Osteoblast (primary cell): ENCODE results near the gene KCNAB1. TPM values are rescaled to one million over a fixed set of nuclear protein-coding genes. Genes with fewer than 3 reads are reported as not detected.

Source experiments
- DNase-seq: peaks from one replicate; pipeline ENCODE4 v3.0.0; 2011; ENCODE audit warnings: low spot score, mixed read lengths; ENCODE audit not compliant: insufficient read length; ENCODE audit errors: missing footprints
- H2AFZ ChIP-seq: 2 replicates; pipeline ENCODE4 v1.6.0; 2011; ENCODE audit warnings: mild to moderate bottlenecking, low read length
- H3K27ac ChIP-seq: 2 replicates; pipeline ENCODE4 v1.5.1; 2011; ENCODE audit warnings: mild to moderate bottlenecking, low read depth, low read length, moderate library complexity
- H3K27me3 ChIP-seq: 2 replicates; pipeline ENCODE4 v1.6.0; 2012; ENCODE audit warnings: mild to moderate bottlenecking, control low read depth, inconsistent platforms, low read length, moderate library complexity; ENCODE audit not compliant: insufficient read depth
- H3K36me3 ChIP-seq: 2 replicates; pipeline ENCODE4 v1.5.1; 2011; ENCODE audit warnings: mild to moderate bottlenecking, low read length, control low read depth, moderate library complexity; ENCODE audit not compliant: insufficient read depth
- H3K4me1 ChIP-seq: 2 replicates; pipeline ENCODE4 v1.5.1; 2011; ENCODE audit warnings: mild to moderate bottlenecking, low read length, control low read depth, moderate library complexity; ENCODE audit not compliant: insufficient read depth
- H3K4me2 ChIP-seq: 2 replicates; pipeline ENCODE4 v1.6.0; 2011; ENCODE audit warnings: mild to moderate bottlenecking, low read length; ENCODE audit not compliant: insufficient read depth
- H3K4me3 ChIP-seq: fragments of 200-600 bp; sonication (generic); 3 replicates; pipeline ENCODE4 v1.5.1; 2012; ENCODE audit warnings: mild to moderate bottlenecking, low read length, inconsistent platforms; ENCODE audit not compliant: insufficient read depth
- H3K79me2 ChIP-seq: 2 replicates; pipeline ENCODE4 v1.6.0; 2012; ENCODE audit warnings: mild to moderate bottlenecking, low read length, control low read depth, inconsistent platforms; ENCODE audit not compliant: insufficient read depth
- H3K9me3 ChIP-seq: 2 replicates; pipeline ENCODE4 v1.5.1; 2011; ENCODE audit warnings: low read depth, low read length, control low read depth
- H4K20me1 ChIP-seq: 2 replicates; pipeline ENCODE4 v1.6.0; 2012; ENCODE audit warnings: mild to moderate bottlenecking, low read length, control low read depth; ENCODE audit not compliant: insufficient read depth
- CTCF ChIP-seq: IDR thresholded peaks from 2 replicates; pipeline ENCODE4 v1.5.1; 2011; ENCODE audit warnings: mild to moderate bottlenecking, low read depth, low read length, moderate library complexity; ENCODE audit errors: extremely low read depth
- total RNA-seq: library from RNA; depleted of rRNA; stranded (reverse); fragments of >200 nt; gene quantifications from 2 replicates; pipeline ENCODE4 v1.2.3, GENCODE V29; 2012

Gene KCNAB1
- total RNA-seq, 1 donor: 0.36 TPM

DNA sequence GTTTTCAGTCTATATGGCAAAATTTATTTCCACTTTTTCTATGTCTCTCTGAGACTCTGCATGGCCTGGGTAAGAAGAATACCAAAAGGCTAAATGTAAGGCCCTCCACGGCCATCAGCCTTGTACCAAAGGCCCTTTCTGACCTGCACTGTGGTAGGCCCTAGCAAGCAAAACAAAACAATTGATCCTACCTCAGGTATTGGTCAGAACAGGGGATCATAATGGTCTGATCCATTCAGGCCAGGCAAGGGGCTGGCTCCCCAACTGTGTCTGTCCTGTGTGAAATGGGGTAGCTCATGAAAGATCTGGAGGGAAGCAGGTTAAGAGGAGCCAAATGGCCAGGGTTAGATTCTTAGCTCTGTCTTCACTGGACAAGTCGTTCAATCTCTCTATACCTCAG is 253.3 kb downstream of the KCNAB1 start:
- no peaks in the 10 kb centered on the region for H3K79me2 ChIP-seq
- H3K36me3 ChIP-seq: no peaks in the 10 kb centered on the region
- no peak overlapping the region for H3K27ac ChIP-seq
- TF ChIP-seq CTCF: no peak
- no peaks in the 10 kb centered on the region for H4K20me1 ChIP-seq
- H3K9me3 ChIP-seq: no peaks in the 10 kb centered on the region
- no peak for DNase-seq
- H3K4me2 ChIP-seq: no peak overlapping the region
- H3K27me3 ChIP-seq: no peaks in the 10 kb centered on the region
- no peak overlapping the region for H2AFZ ChIP-seq
- H3K4me3 ChIP-seq: no peak overlapping the region
- no peaks in the 10 kb centered on the region for H3K4me1 ChIP-seq

- H3K4me2 ChIP-seq: no peak overlapping the region
- H3K9me3 ChIP-seq: no peaks in the 10 kb centered on the region
- no peak for TF ChIP-seq CTCF
- no peaks in the 10 kb centered on the region for H3K36me3 ChIP-seq
- H3K27ac ChIP-seq: no peak overlapping the region
- H3K27me3 ChIP-seq: peaks cover 3% of the 10 kb centered on the region
- H2AFZ ChIP-seq: no peak overlapping the region
- no peak for DNase-seq
- no peak overlapping the region for H3K4me3 ChIP-seq
- H3K4me1 ChIP-seq: no peaks in the 10 kb centered on the region
- no peaks in the 10 kb centered on the region for H4K20me1 ChIP-seq
- no peaks in the 10 kb centered on the region for H3K79me2 ChIP-seq
Measured at GRCh38 chr3:156376199-156376598, 255.8 kb downstream of the KCNAB1 start.

GRCh38 chr3:156377266-156377665 is 256.9 kb downstream of the KCNAB1 start:
- Histone ChIP-seq H3K79me2 (no peaks in the 10 kb centered on the region), H3K27ac (no peak overlapping the region), H2AFZ (no peak overlapping the region), H3K9me3 (no peaks in the 10 kb centered on the region), H3K4me3 (no peak overlapping the region), H3K36me3 (no peaks in the 10 kb centered on the region), H4K20me1 (no peaks in the 10 kb centered on the region), H3K4me2 (no peak overlapping the region), H3K27me3 (peaks cover 3% of the 10 kb centered on the region), H3K4me1 (no peaks in the 10 kb centered on the region)
- no peak for TF ChIP-seq CTCF
- no peak for DNase-seq

DNA sequence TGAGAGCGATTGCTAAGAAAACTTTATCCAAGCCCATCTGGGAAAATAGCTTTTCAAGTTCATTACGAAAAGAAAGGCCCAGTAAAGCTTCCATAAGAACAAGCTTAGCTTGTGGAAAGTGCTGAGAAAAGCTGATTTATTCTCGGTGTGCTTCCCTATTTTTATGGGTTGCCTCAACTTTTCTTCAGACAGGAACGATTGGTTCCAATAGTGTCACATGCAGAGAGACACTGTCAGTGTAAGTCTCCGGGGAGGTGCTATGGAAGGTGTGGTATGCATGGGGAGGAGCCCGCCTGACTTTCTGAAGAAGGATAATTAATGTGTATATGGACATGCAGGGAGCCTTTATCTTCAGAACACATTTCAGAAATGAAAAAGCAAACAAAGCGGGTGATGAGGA is 257.3 kb downstream of the KCNAB1 start:
- H3K36me3 ChIP-seq: no peaks in the 10 kb centered on the region
- peaks cover 3% of the 10 kb centered on the region for H3K27me3 ChIP-seq
- no peak overlapping the region for H3K4me2 ChIP-seq
- DNase-seq: no peak
- no peaks in the 10 kb centered on the region for H3K79me2 ChIP-seq
- H2AFZ ChIP-seq: no peak overlapping the region
- no peak overlapping the region for H3K4me3 ChIP-seq
- no peak overlapping the region for H3K27ac ChIP-seq
- no peaks in the 10 kb centered on the region for H4K20me1 ChIP-seq
- no peak for TF ChIP-seq CTCF
- H3K4me1 ChIP-seq: no peaks in the 10 kb centered on the region
- H3K9me3 ChIP-seq: no peaks in the 10 kb centered on the region
